ENCODE measurements around the gene KCNAB1. TPM values are rescaled to one million over a fixed set of nuclear protein-coding genes. Genes with fewer than 3 reads are reported as not detected.

KCNAB1 gene
- total RNA-seq, 1 experiment from 2014 or later, result not detected

GRCh38 chr3:156184156-156184555, 63.8 kb downstream of the KCNAB1 start:
- Histone ChIP-seq H3K36me3 (ENCODE audit: insufficient read depth, low read length, poor library complexity, severe bottlenecking) (no peaks in the 10 kb centered on the region), H3K9me3 (ENCODE audit: low read depth, low read length, poor library complexity, severe bottlenecking) (no peaks in the 10 kb centered on the region), H3K27me3 (replicated peaks; ENCODE audit: insufficient read depth, low read depth, low read length, poor library complexity) (no peaks in the 10 kb centered on the region), H3K4me3 (ENCODE audit: low read depth, low read length, poor library complexity, severe bottlenecking) (no peak overlapping the region), H3K27ac (ENCODE audit: low read depth, low read length, poor library complexity, severe bottlenecking) (no peak overlapping the region), H3K4me1 (ENCODE audit: insufficient read depth, low read length, poor library complexity, severe bottlenecking) (no peaks in the 10 kb centered on the region)
- POLR2A ChIA-PET (ENCODE audit: low non-redundant PET), result no interaction called here
- intact Hi-C loops (cut with micrococcal nuclease; ENCODE audit: unreplicated experiment), result no loop called here
- DNase-seq (ENCODE audit: low spot score), result no peak
- CTCF ChIA-PET, result no interaction called here
- no TSS peak for BruUV-seq (replicated peaks)
- TF ChIP-seq EZH2 (IDR thresholded peaks at IDR 0.05; ENCODE audit: borderline replicate concordance, low read depth, low read length, poor library complexity, severe bottlenecking) (no peak), CTCF (conservative IDR thresholded peaks at IDR 0.05; ENCODE audit: low read depth, low read length) (no peak)

GRCh38 chr3:156187146-156187769, 66.9 kb downstream of the KCNAB1 start:
- intact Hi-C loops (cut with micrococcal nuclease; ENCODE audit: unreplicated experiment), result no loop called here
- Histone ChIP-seq H3K27ac (ENCODE audit: low read depth, low read length, poor library complexity, severe bottlenecking) (no peak overlapping the region), H3K27me3 (replicated peaks; ENCODE audit: insufficient read depth, low read depth, low read length, poor library complexity) (no peaks in the 10 kb centered on the region), H3K36me3 (ENCODE audit: insufficient read depth, low read length, poor library complexity, severe bottlenecking) (no peaks in the 10 kb centered on the region), H3K9me3 (ENCODE audit: low read depth, low read length, poor library complexity, severe bottlenecking) (no peaks in the 10 kb centered on the region), H3K4me3 (ENCODE audit: low read depth, low read length, poor library complexity, severe bottlenecking) (no peak overlapping the region), H3K4me1 (ENCODE audit: insufficient read depth, low read length, poor library complexity, severe bottlenecking) (no peaks in the 10 kb centered on the region)
- CTCF ChIA-PET, result no interaction called here
- TF ChIP-seq CTCF (conservative IDR thresholded peaks at IDR 0.05; ENCODE audit: low read depth, low read length) (no peak), EZH2 (IDR thresholded peaks at IDR 0.05; ENCODE audit: borderline replicate concordance, low read depth, low read length, poor library complexity, severe bottlenecking) (no peak)
- POLR2A ChIA-PET (ENCODE audit: low non-redundant PET), result no interaction called here
- DNase-seq (ENCODE audit: low spot score), result no peak
- BruUV-seq (replicated peaks), result no TSS peak

- no peaks in the 10 kb centered on the region for H3K4me1 ChIP-seq (ENCODE audit: insufficient read depth, low read length, poor library complexity, severe bottlenecking)
- no peak for TF ChIP-seq EZH2 (IDR thresholded peaks at IDR 0.05; ENCODE audit: borderline replicate concordance, low read depth, low read length, poor library complexity, severe bottlenecking)
- TF ChIP-seq CTCF (conservative IDR thresholded peaks at IDR 0.05; ENCODE audit: low read depth, low read length), result no peak
- CTCF ChIA-PET, result no interaction called here
Measured at GRCh38 chr3:156188757-156189156, 68.4 kb downstream of the KCNAB1 start.

More at GRCh38 chr3:156188757-156189156, 68.4 kb downstream of the KCNAB1 start:
- BruUV-seq (replicated peaks), result no TSS peak
- H3K36me3 ChIP-seq (ENCODE audit: insufficient read depth, low read length, poor library complexity, severe bottlenecking), result no peaks in the 10 kb centered on the region
- intact Hi-C loops (cut with micrococcal nuclease; ENCODE audit: unreplicated experiment), result no loop called here
- POLR2A ChIA-PET (ENCODE audit: low non-redundant PET), result no interaction called here
- no peak overlapping the region for H3K27ac ChIP-seq (ENCODE audit: low read depth, low read length, poor library complexity, severe bottlenecking)
- no peaks in the 10 kb centered on the region for H3K27me3 ChIP-seq (replicated peaks; ENCODE audit: insufficient read depth, low read depth, low read length, poor library complexity)
- no peaks in the 10 kb centered on the region for H3K9me3 ChIP-seq (ENCODE audit: low read depth, low read length, poor library complexity, severe bottlenecking)
- DNase-seq (ENCODE audit: low spot score), result no peak
- H3K4me3 ChIP-seq (ENCODE audit: low read depth, low read length, poor library complexity, severe bottlenecking), result no peak overlapping the region
